Activated naive CD8-positive, alpha-beta T cell treated with anti-CD3 and anti-CD28 coated beads, Interleukin-2, amount 50 U/mL, for 16 hours (primary cell): Measurements from ENCODE around the gene KDM8.
"Not testable (repeated sequence)": the region's sequence is repeated elsewhere in the genome, so short reads cannot be mapped to it uniquely, and the experiment has no call there.

ENCODE experiments used
- DNase-seq: peaks from one replicate; pipeline ENCODE4 v3.0.0-alpha.2; 2020; ENCODE audit warnings: low read depth, low spot score

KDM8 gene

GRCh38 chr16:27242868-27243590 is 39.7 kb downstream of the KDM8 start:
- DNase-seq, result no peak

DNA sequence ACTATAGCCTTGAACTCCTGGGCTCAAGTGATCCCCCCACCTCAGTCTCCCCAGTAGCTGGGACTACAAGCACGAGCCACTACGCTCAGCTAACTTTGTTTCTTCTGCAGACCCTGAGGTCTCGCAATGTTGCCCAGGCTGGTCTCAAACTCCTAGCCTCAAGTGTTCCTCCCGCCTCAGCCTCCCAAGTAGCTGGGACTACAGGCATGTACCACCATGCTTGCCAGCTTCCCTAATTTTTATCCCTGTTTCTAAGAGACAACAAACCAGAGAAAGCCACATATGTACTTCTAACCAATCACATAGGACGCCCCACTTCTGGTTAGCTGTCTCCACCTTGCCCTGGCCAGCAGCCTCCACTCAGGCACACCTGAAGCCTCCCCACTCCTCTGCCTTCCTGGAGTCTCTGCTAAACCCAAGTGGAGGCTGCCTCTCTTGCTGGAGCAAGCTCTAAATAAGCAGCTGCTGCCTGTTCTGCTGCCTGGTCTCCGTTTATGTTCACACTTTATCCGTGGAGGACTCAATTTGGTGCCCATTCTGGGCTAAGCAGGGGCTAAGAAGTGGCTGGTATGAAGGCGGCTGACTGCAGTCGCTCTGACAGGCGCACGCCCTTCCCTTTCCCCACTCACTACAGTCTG is 40.5 kb downstream of the KDM8 start:
- no peak for DNase-seq

DNA sequence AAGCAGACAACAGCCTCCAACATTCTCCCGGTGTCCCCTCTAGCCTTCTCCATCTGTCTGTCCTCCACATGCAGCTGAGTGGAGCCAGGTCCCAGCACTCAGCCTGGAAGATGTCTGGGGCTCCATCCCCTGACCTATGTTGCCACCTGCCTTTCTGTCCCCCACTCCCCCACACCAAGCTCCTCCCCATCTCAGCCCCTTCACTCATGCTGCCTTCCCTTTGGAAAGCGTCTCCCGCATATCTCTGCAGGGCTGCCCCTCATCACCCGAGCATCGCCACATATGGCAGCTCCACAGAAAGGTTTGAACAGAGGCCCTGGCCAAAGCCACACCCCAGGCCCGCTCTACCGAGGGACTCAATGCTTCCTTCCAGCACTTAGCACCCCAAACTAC is 41.0 kb downstream of the KDM8 start:
- no peak for DNase-seq

GRCh38 chr16:27245276-27246172 is 42.2 kb downstream of the KDM8 start:
- no peak for DNase-seq

GRCh38 chr16:27246439-27246838 is 43.1 kb downstream of the KDM8 start:
- DNase-seq, result no peak

DNA sequence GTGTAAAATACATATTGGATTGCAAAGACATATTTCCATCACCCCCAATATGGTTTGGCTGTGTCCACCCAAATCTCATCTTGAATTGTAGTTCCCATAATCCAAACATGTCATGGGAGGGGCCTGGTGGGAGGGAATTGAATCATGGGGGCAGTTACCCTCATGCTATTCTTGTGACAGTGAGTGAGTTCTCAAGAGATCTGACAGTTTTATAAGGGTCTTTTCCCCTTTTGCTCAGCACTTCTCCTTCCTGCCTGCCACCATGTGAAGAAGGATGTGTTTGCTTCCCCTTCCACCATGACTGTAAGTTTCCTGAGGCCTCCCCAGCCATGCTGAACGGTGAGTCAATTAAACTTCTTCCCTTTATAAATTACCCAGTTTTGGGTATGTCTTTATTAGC is 43.8 kb downstream of the KDM8 start:
- not testable (repeated sequence) for DNase-seq

- no peak for DNase-seq
These were observed 44.7 kb downstream of the KDM8 start for GRCh38 chr16:27248036-27248435.

DNA sequence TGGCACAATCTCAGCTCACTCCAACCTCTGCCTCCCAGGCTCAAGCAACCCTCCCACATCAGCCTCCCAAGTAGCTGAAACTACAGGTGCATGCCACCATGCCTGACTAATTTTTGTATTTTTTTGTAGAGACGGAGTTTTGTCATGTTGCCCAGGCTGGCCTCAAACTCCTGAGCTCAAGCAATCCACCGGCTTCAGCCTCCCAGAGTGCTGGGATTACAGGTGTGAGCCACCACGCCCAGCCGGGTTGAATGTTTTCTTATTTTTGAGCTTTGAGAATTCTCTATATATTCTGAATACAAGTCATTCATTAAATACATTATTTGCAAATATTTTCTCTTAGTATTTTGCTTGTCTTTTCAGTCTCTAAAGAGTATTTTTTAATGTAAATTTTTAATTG is 45.6 kb downstream of the KDM8 start:
- not testable (repeated sequence) for DNase-seq

GRCh38 chr16:27251541-27252205 is 48.3 kb downstream of the KDM8 start:
- no peak for DNase-seq

DNA sequence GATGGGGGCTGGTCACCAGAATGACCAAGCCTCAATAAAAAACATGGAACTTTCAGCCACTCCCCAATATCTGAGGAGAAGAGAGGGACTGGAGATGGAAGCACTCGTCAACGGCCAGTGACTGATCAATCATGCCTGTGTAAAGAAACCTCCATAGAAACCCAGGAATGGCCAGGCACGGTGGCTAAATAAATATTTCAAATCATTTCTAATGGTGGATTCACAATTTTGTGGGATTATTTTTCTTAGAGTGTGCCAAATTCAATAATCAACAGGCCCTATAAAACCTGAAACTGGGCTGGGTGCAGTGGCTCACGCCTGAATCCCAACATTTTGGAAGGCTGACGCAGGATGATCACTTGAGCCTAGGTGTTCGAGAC is 48.9 kb downstream of the KDM8 start:
- no peak for DNase-seq

DNA sequence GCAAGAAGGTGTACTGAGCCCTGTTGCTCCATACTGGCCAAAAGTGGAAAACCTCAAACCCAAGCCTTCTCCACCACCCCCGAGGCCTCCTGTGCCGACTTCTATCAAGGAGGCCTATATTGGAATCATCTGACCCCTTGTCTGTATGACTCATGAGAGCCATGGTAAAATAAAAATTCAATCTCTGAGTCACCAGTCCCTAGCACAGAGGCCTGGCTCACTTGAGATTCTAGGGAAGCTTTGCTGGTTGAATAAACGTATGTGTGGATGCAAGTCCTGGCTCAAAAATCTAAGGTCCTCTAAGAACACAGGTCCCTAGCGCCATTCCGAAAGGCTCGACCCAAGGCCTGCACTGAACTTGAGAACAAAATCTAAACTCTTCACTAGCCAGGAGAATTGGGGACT is 50.2 kb downstream of the KDM8 start:
- no peak for DNase-seq

DNA sequence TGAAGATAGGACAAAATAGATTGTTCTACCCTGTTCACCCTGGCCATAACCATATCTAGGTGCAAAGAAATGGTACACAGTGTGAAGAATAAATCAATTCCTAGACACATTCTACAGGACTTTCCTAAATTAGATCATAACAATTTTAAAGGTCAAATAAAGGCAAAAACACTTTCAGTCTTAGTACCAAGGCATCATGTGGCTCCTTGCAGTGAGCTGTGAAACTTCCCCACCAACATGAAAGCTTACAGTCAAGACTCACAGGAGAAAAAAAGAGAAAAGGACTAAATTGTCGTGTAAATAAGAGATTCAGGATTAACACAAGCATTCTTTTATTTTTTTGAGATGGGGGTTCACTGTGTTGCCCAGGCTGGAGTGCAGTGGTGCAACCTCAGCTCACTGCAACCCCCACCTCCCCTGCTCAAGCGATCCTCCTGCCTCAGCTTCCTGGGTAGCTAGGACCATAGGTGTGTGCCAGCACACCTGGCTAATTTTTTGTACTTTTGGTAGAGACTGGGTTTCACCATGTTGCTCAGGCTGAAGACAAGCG is 51.0 kb downstream of the KDM8 start:
- DNase-seq, result no peak

DNA sequence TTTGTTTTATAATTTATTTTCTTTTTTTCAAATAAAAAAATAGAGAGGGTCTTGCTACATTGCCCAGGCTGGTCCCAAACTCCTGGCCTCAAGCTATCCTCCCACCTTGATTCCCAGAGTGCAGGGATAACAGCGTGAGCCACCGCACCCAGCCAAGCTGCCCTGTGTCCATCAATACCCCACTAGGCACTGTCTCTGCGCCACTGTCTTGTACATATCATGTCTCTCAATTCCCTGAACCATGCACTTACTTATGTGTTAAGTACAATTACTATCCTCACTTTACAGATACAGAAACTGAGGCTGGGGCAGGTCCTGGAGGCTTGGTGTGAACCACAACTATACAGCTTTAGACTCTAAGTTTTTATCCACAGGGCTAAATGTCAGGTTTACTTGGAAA is 53.5 kb downstream of the KDM8 start:
- no peak for DNase-seq

GRCh38 chr16:27257271-27257670 is 53.9 kb downstream of the KDM8 start:
- no peak for DNase-seq

DNA sequence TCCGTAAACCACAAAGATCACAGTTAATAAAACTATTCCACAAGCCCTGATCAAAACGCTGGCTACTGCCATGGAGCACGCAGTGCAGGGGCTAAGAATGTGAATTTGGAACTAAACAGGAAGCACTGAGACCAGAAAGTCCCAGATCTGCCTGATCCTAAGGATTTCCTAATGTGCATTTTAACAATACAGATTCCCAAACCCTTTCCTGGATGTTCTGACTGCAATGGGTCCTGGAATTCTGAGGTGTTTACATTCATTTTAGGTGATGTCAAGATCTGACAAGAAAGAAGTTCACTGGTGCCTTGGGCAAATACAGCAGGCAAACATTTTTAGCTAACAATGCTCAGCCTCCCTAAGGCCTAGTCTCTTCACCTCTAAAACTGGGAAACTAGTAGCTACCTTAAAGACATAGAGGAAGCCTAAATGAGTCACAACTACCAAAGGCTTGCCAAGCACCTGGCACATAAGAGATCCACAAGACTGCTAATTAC is 55.0 kb downstream of the KDM8 start:
- no peak for DNase-seq

- no peak for DNase-seq
These were observed 56.4 kb downstream of the KDM8 start for GRCh38 chr16:27259710-27260109.

- DNase-seq, result not testable (repeated sequence)
These were observed 59.6 kb downstream of the KDM8 start for GRCh38 chr16:27262904-27263423.

GRCh38 chr16:27264151-27264550 is 60.8 kb downstream of the KDM8 start:
- DNase-seq, result no peak

DNA sequence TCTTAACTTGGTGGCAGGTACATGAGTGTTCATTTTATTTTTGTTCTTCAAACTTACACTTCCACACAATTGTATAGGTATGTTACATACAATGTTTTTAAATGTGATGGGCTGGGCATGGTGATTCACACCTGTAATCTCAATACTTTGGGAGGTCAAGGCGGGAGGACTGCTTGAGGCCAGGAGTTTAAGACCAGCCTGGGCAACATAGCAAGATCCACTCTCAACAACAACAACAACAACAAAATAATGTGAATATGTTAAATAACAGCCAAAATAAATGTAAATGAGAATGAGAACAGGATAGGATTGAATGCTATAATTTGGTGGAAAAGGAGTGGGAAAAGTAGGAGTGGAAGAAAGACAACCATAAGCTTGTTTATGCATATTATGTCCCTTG is 62.7 kb downstream of the KDM8 start:
- no peak for DNase-seq

DNA sequence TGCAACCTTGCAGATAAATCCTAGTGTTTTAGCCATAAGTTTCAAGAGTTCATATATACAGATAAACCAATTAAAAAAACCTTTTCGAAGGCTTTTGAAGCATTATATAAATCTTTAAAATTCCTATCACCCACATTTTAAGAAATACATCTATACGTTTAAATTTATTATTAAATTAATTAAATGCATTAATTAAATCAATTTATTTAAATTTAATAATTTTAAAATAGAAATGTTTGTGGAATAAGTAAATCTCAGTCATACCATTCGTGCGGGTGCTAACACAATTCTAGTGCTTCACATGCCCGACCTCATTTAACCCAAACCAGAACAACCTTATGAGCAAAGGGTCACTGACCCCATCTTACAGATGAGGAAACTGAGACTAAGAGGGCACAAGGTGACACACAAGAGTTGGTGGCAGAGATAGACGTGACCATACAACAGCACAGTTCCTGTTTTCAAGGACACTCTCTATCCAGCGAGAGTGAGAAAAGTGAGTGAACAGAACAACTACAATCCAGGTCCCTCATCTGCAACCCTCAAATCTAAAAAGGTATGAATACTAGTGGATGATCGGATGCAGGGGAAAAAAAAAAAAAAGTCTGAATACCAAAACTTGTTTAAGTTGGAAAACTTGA is 63.8 kb downstream of the KDM8 start:
- no peak for DNase-seq
